ENCODE measurements around the gene CUTC.

DNA sequence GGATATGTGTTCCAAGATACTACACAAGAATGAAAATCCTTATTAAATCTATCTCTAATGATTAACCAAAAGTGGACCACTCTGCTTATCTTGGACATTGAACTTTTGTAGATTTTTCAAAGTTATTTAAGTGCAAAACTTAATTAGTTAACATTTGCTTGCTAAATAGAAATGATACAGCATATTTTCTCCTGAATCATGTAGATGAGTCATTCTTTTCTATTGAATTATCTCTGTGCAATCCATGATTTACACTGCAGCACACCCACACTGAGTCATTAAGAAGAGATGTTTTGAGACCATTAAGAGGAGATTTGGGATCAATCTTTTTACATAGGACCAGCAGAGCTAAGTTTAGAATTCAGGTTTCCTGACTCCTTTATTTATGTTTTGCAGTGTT lies 43.8 kb downstream of the CUTC start:
- TF ChIP-seq, protein P1, sequence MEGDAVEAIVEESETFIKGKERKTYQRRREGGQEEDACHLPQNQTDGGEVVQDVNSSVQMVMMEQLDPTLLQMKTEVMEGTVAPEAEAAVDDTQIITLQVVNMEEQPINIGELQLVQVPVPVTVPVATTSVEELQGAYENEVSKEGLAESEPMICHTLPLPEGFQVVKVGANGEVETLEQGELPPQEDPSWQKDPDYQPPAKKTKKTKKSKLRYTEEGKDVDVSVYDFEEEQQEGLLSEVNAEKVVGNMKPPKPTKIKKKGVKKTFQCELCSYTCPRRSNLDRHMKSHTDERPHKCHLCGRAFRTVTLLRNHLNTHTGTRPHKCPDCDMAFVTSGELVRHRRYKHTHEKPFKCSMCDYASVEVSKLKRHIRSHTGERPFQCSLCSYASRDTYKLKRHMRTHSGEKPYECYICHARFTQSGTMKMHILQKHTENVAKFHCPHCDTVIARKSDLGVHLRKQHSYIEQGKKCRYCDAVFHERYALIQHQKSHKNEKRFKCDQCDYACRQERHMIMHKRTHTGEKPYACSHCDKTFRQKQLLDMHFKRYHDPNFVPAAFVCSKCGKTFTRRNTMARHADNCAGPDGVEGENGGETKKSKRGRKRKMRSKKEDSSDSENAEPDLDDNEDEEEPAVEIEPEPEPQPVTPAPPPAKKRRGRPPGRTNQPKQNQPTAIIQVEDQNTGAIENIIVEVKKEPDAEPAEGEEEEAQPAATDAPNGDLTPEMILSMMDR (IDR thresholded peaks at IDR 0.05), result no peak
- no peak for TF ChIP-seq POLR2AphosphoS5 (IDR thresholded peaks at IDR 0.05)

All from suprapubic skin (tissue), 3 donors.